Lung (tissue), 12 donors: ENCODE results near the gene CARD11. TPM values are rescaled to one million over a fixed set of nuclear protein-coding genes. Genes with fewer than 3 reads are reported as not detected.

Source experiments
- ATAC-seq: fragments of 200-7000 bp; cut with Tn5 transposase; one replicate; pipeline ENCODE4 v1.9.1; 2020; ENCODE audit warnings: moderate number of reproducible peaks; ENCODE audit not compliant: insufficient read depth, low FRiP score
- DNase-seq, 3 donors: peaks; one replicate each; pipeline ENCODE4 v3.0.0-alpha.2; 2013 to 2017
- H3K27ac ChIP-seq, 2 donors: one replicate each; pipeline ENCODE4 v1.5.1; 2013; ENCODE audit warnings: mild to moderate bottlenecking in 2 of 2, moderate library complexity in 2 of 2, control low read depth in 1 of 2, inconsistent platforms in 1 of 2, low read depth in 1 of 2, low read length in 1 of 2
- H3K27me3 ChIP-seq, 3 donors: one replicate each; pipeline ENCODE4 v1.5.1; 2013; ENCODE audit warnings: low read length in 2 of 3; ENCODE audit not compliant: control insufficient read depth in 3 of 3, insufficient read depth in 3 of 3
- H3K36me3 ChIP-seq, 4 donors: one replicate each; pipeline ENCODE4 v1.5.1; 2013; ENCODE audit warnings: low read length in 4 of 4, mild to moderate bottlenecking in 1 of 4, moderate library complexity in 1 of 4; ENCODE audit not compliant: control insufficient read depth in 4 of 4, insufficient read depth in 4 of 4
- H3K4me1 ChIP-seq, 5 donors: one replicate each; pipeline ENCODE4 v1.5.1; 2013; ENCODE audit warnings: low read length in 5 of 5, mild to moderate bottlenecking in 2 of 5, moderate library complexity in 1 of 5; ENCODE audit not compliant: control insufficient read depth in 5 of 5, insufficient read depth in 5 of 5
- H3K4me3 ChIP-seq: one replicate; pipeline ENCODE4 v1.5.1; 2013; ENCODE audit warnings: mild to moderate bottlenecking, control low read depth, moderate library complexity
- H3K9ac ChIP-seq, 2 donors: one replicate each; pipeline ENCODE4 v1.5.1; 2013; ENCODE audit warnings: low read length in 2 of 2, control low read depth in 1 of 2; ENCODE audit not compliant: insufficient read depth in 1 of 2
- H3K9me3 ChIP-seq, 4 donors: one replicate each; pipeline ENCODE4 v1.5.1; 2013; ENCODE audit warnings: low read length in 3 of 4, mild to moderate bottlenecking in 1 of 4, moderate library complexity in 1 of 4; ENCODE audit not compliant: control insufficient read depth in 4 of 4, insufficient read depth in 3 of 4
- CTCF ChIP-seq: IDR thresholded peaks from 2 replicates; pipeline ENCODE4 v1.5.1; 2012; ENCODE audit warnings: mild to moderate bottlenecking; ENCODE audit errors: control extremely low read depth, extremely low read depth
- WGBS, 2 donors: extraction: QIAGEN DNeasy Blood & Tissue Kit; methylation state at CpG; one replicate each; pipeline ENCODE4 v1.1.7; 2013; 5-methylcytosine and 5-hydroxymethylcytosine counted together
- polyA plus RNA-seq, 2 donors: library from polyadenylated mRNA; stranded (reverse); fragments of 200-250 nt; gene quantifications; one replicate each; pipeline ENCODE4 v1.2.1, GENCODE V29; 2013
- total RNA-seq, 2 donors: library from RNA; depleted of rRNA in 1 of 2; stranded (reverse); fragments of >200 nt in 1 of 2; gene quantifications; one replicate each; pipeline ENCODE4 v1.2.1, GENCODE V29; 2014 to 2021
- donor health status: control.
- donor health status: control.
- donor health status: Bipolar disorder and iron deficiency.
- donor health status: healthy.
- donor health status: DM: yes; HTN: yes; CAD: no.

Gene CARD11
- total and polyA plus RNA-seq, 4 donors = 1.5 to 4.3 (median 3.7) TPM

- 44 to 56% methylated on average over 7 of the region's 7 CpGs for WGBS, 2 donors
- Histone ChIP-seq H3K9me3 (peaks cover 0 to 5% (median 0%) of the 10 kb centered on the region in 4 donors), H3K4me1 (no peaks in the 10 kb centered on the region), H3K36me3 (no peaks in the 10 kb centered on the region), H3K4me3 (no peak overlapping the region), H3K27me3 (no peaks in the 10 kb centered on the region), H3K9ac (no peak overlapping the region), H3K27ac (no peak overlapping the region)
- no peak for TF ChIP-seq CTCF
- ATAC-seq = no peak
- DNase-seq = no peak
Measured at GRCh38 chr7:2971914-2972834, 71.5 kb downstream of the CARD11 start.

- 87 to 89% methylated on average over 11 of the region's 11 CpGs for WGBS, 2 donors
- H3K36me3 ChIP-seq = no peaks in the 10 kb centered on the region
- no peak overlapping the region for H3K27ac ChIP-seq
- no peak overlapping the region for H3K9ac ChIP-seq
- H3K27me3 ChIP-seq = no peaks in the 10 kb centered on the region
- ATAC-seq (no peak), DNase-seq (peak in 1 of 3 donors; percentile 17)
- H3K4me1 ChIP-seq = no peaks in the 10 kb centered on the region
- TF ChIP-seq CTCF = no peak
- peaks cover 0 to 12% (median under 1%) of the 10 kb centered on the region in 4 donors for H3K9me3 ChIP-seq
- H3K4me3 ChIP-seq = no peak overlapping the region
Measured at GRCh38 chr7:2970861-2971260, 72.8 kb downstream of the CARD11 start.

GRCh38 chr7:2970307-2970664 lies 73.4 kb downstream of the CARD11 start:
- Histone ChIP-seq H3K4me3 (no peak overlapping the region), H3K27me3 (no peaks in the 10 kb centered on the region), H3K27ac (no peak overlapping the region), H3K4me1 (no peaks in the 10 kb centered on the region), H3K36me3 (no peaks in the 10 kb centered on the region), H3K9me3 (peaks cover 0 to 14% (median 2%) of the 10 kb centered on the region in 4 donors), H3K9ac (no peak overlapping the region)
- 97 to 98% methylated on average over 4 of the region's 4 CpGs for WGBS, 2 donors
- no peak for DNase-seq
- no peak for ATAC-seq
- TF ChIP-seq CTCF = no peak
